HEK293 (cell line): ENCODE data around the gene CACHD1.

ENCODE experiments used
- CTCF ChIA-PET: fragments of 350-600 bp; formaldehyde crosslinking; extraction: SDS; loops from one replicate; lab custom pipeline; 2021; ENCODE audit warnings: antibody characterized with exemption; lab: Yijun Ruan, JAX
- POLR2A ChIA-PET: fragments of 300-600 bp; formaldehyde crosslinking; extraction: SDS; loops from one replicate; lab custom pipeline; 2020; ENCODE audit warnings: antibody characterized with exemption, inconsistent platforms; lab: Yijun Ruan, JAX
- H3K27ac ChIP-seq: fragments of 200-500 bp; sonication (Bioruptor generic); 2 replicates; pipeline ENCODE4 v1.5.1; 2014; ENCODE audit warnings: low read depth, low read length, control low read depth, inconsistent platforms; ENCODE audit errors: extremely low read depth
- H3K36me3 ChIP-seq, 2 experiments: fragments of 200-500 bp in 1 of 2; sonication (Bioruptor generic) in 1 of 2; 1 replicate in 1 of 2; 2 replicates in 1 of 2; pipeline ENCODE4 v1.5.1; 2014 to 2017; ENCODE audit warnings: inconsistent platforms in 2 of 2, low read length in 2 of 2; ENCODE audit not compliant: control insufficient read depth in 2 of 2, insufficient read depth in 1 of 2
- H3K4me1 ChIP-seq: fragments of 200-500 bp; sonication (Bioruptor generic); 2 replicates; pipeline ENCODE4 v1.5.1; 2014; ENCODE audit warnings: mild to moderate bottlenecking, low read length, inconsistent platforms; ENCODE audit not compliant: control insufficient read depth, insufficient read depth
- H3K4me3 ChIP-seq: 2 replicates; pipeline ENCODE4 v1.5.1; 2011; ENCODE audit warnings: low read depth, mild to moderate bottlenecking, control low read depth, low read length, moderate library complexity
- H3K9me3 ChIP-seq: fragments of 200-500 bp; sonication (Bioruptor generic); 2 replicates; pipeline ENCODE4 v1.5.1; 2014; ENCODE audit warnings: low read depth, low read length, inconsistent platforms; ENCODE audit not compliant: control insufficient read depth, insufficient read depth
- BCL6B ChIP-seq: fragments of 450-650 bp; formaldehyde crosslinking; IDR thresholded peaks from 2 replicates; pipeline ENCODE4 v1.5.1; 2017; ENCODE audit warnings: missing biosample characterization, missing genetic modification characterization
- HOXA7 ChIP-seq: sonication (generic); formaldehyde crosslinking; IDR thresholded peaks from 2 replicates; pipeline ENCODE4 v1.8.1; 2022; ENCODE audit warnings: missing genetic modification reagents, borderline replicate concordance
- KLF10 ChIP-seq: fragments of 450-650 bp; IDR thresholded peaks from 2 replicates; pipeline ENCODE4 v1.5.1; 2018; ENCODE audit warnings: missing biosample characterization, mild to moderate bottlenecking, missing genetic modification characterization
- OSR2 ChIP-seq: fragments of 450-650 bp; formaldehyde crosslinking; IDR thresholded peaks from 2 replicates; pipeline ENCODE4 v1.5.1; 2016; ENCODE audit warnings: missing biosample characterization, missing genetic modification characterization
- REPIN1 ChIP-seq: fragments of 450-650 bp; formaldehyde crosslinking; IDR thresholded peaks from 2 replicates; pipeline ENCODE4 v1.5.1; 2017; ENCODE audit warnings: missing biosample characterization, missing genetic modification characterization, low read depth
- TRIM28 ChIP-seq: IDR thresholded peaks from 2 replicates; pipeline ENCODE4 v1.6.1; 2011; ENCODE audit warnings: low read length, control low read depth, borderline replicate concordance
- ZEB2 ChIP-seq: fragments of 450-650 bp; formaldehyde crosslinking; IDR thresholded peaks from 2 replicates; pipeline ENCODE4 v1.5.1; 2016; ENCODE audit warnings: missing biosample characterization, missing genetic modification characterization
- ZNF223 ChIP-seq: fragments of 450-650 bp; formaldehyde crosslinking; IDR thresholded peaks from 2 replicates; pipeline ENCODE4 v1.5.1; 2016; ENCODE audit warnings: missing biosample characterization, missing genetic modification characterization
- ZNF274 ChIP-seq, 2 experiments: fragments of 200-500 bp in 1 of 2; fragments of 450-650 bp in 1 of 2; sonication (Bioruptor generic) in 1 of 2; formaldehyde crosslinking in 1 of 2; IDR thresholded peaks; 2 replicates each; pipeline versions ENCODE4 v1.5.1 to v1.6.1; 2014 to 2016; ENCODE audit warnings: borderline replicate concordance in 1 of 2, inconsistent platforms in 1 of 2, low read length in 1 of 2, missing biosample characterization in 1 of 2, missing genetic modification characterization in 1 of 2
- ZNF394 ChIP-seq: fragments of 450-650 bp; formaldehyde crosslinking; IDR thresholded peaks from 2 replicates; pipeline ENCODE4 v1.5.1; 2016; ENCODE audit warnings: missing biosample characterization, missing genetic modification characterization, mild to moderate bottlenecking, moderate library complexity, borderline replicate concordance
- ZNF510 ChIP-seq: fragments of 450-650 bp; formaldehyde crosslinking; IDR thresholded peaks from 2 replicates; pipeline ENCODE4 v1.5.1; 2018; ENCODE audit warnings: mild to moderate bottlenecking, missing genetic modification characterization, missing biosample characterization; ENCODE audit not compliant: insufficient replicate concordance
- ZNF529 ChIP-seq: fragments of 450-650 bp; formaldehyde crosslinking; IDR thresholded peaks from 2 replicates; pipeline ENCODE4 v1.5.1; 2017; ENCODE audit warnings: missing genetic modification characterization, missing biosample characterization; ENCODE audit not compliant: insufficient replicate concordance
- ZNF645 ChIP-seq: fragments of 450-650 bp; formaldehyde crosslinking; IDR thresholded peaks from 2 replicates; pipeline ENCODE4; 2016; ENCODE audit warnings: missing biosample characterization, missing genetic modification characterization
- ZNF701 ChIP-seq: fragments of 450-650 bp; formaldehyde crosslinking; IDR thresholded peaks from 2 replicates; pipeline ENCODE4 v1.5.1; 2016; ENCODE audit warnings: missing biosample characterization, missing genetic modification characterization
- ZNF843 ChIP-seq: fragments of 450-650 bp; formaldehyde crosslinking; IDR thresholded peaks from 2 replicates; pipeline ENCODE4 v1.5.1; 2016; ENCODE audit warnings: missing biosample characterization, missing genetic modification characterization
- TF ChIP-seq, protein P1 (sequence below): fragments of 450-650 bp; formaldehyde crosslinking; conservative IDR thresholded peaks from 2 replicates; pipeline ENCODE4 v1.5.1; 2016; ENCODE audit warnings: low read depth, missing biosample characterization, missing genetic modification characterization

The CACHD1 gene

GRCh38 chr1:64595871-64596515 lies 126.1 kb downstream of the CACHD1 start (continued):
- TF ChIP-seq KLF10 (tag by site-specific recombination) (peak; percentile 44; the same call in 1 of the 2 replicates), ZNF274 (IDR thresholded peaks at IDR 0.05; ENCODE audit: low read length) (no peak), ZNF274 (tag by site-specific recombination; IDR thresholded peaks at IDR 0.05; ENCODE audit: borderline replicate concordance) (no peak), ZNF645 (tag by site-specific recombination) (no peak), BCL6B (peak; percentile 52; the same call in 1 of the 2 replicates), ZEB2 (tag by site-specific recombination) (0 out of 2 replicates have a peak, but pooled peaks have one; percentile 29), ZNF843 (peak; percentile 81), ZNF529 (no peak), HOXA7 (CRISPR knock-in tag) (no peak), REPIN1 (no peak), OSR2 (peak; percentile 57; the same call in 1 of the 2 replicates)
- TF ChIP-seq, protein P1, sequence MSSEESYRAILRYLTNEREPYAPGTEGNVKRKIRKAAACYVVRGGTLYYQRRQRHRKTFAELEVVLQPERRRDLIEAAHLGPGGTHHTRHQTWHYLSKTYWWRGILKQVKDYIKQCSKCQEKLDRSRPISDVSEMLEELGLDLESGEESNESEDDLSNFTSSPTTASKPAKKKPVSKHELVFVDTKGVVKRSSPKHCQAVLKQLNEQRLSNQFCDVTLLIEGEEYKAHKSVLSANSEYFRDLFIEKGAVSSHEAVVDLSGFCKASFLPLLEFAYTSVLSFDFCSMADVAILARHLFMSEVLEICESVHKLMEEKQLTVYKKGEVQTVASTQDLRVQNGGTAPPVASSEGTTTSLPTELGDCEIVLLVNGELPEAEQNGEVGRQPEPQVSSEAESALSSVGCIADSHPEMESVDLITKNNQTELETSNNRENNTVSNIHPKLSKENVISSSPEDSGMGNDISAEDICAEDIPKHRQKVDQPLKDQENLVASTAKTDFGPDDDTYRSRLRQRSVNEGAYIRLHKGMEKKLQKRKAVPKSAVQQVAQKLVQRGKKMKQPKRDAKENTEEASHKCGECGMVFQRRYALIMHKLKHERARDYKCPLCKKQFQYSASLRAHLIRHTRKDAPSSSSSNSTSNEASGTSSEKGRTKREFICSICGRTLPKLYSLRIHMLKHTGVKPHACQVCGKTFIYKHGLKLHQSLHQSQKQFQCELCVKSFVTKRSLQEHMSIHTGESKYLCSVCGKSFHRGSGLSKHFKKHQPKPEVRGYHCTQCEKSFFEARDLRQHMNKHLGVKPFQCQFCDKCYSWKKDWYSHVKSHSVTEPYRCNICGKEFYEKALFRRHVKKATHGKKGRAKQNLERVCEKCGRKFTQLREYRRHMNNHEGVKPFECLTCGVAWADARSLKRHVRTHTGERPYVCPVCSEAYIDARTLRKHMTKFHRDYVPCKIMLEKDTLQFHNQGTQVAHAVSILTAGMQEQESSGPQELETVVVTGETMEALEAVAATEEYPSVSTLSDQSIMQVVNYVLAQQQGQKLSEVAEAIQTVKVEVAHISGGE (tag by site-specific recombination), result no peak

- H3K4me1 ChIP-seq, result peaks cover 36% of the 10 kb centered on the region
- no peaks in the 10 kb centered on the region for H3K9me3 ChIP-seq
- H3K27ac ChIP-seq, result peak overlapping the region; percentile 74; the same call in 1 of the 2 replicates
- no peaks in the 10 kb centered on the region for H3K36me3 ChIP-seq
- CTCF ChIA-PET, result no interaction called here
- no peak overlapping the region for H3K4me3 ChIP-seq
- POLR2A ChIA-PET, result no interaction called here
- TF ChIP-seq ZNF223 (tag by site-specific recombination) (no peak), ZNF701 (tag by site-specific recombination) (no peak)
These were observed 127.2 kb downstream of the CACHD1 start for GRCh38 chr1:64597113-64597512.

GRCh38 chr1:64598100-64598571 lies 128.2 kb downstream of the CACHD1 start:
- ChIA-PET POLR2A (no interaction called here), CTCF (interaction anchor here (0.9 kb wide), 1 partner anchor 18 kb away, joined by 3 read pairs; no protein-coding TSS in a partner anchor)
- Histone ChIP-seq H3K4me3 (no peak overlapping the region), H3K4me1 (peaks cover 36% of the 10 kb centered on the region), H3K27ac (no peak overlapping the region), H3K36me3 (no peaks in the 10 kb centered on the region), H3K9me3 (no peaks in the 10 kb centered on the region)
- TF ChIP-seq ZNF394 (tag by site-specific recombination) (no peak), TRIM28 (peak; percentile 64; the same call in 1 of the 2 replicates), ZNF510 (tag by site-specific recombination) (no peak)
